ENCODE results near the gene ITGBL1. TPM values are rescaled to one million over a fixed set of nuclear protein-coding genes. Genes with fewer than 3 reads are reported as not detected.

Gene ITGBL1
- total and polyA plus RNA-seq, 2 of the 4 experiments (the other 2 are of a cell fraction), result 22.2 to 24.2 TPM

DNA sequence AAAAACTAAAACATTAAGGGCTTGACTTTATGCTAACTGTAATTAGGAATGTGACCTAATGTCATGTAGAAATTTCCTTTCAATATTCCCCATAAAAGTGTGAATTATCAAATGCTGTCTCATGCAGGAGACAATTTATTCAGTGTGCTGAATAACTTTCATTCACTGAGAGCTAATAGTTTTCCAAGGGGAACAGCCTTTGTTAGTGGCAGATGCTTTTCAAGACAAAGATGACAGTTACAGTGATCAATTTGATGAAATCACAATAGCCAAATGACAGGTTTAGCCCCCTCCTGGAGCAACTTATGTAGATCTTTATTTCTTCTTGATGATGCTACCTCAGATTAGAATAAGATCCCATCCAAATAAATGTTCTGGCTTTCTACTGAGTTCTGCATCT, 275.5 kb downstream of the ITGBL1 start:
- no peak for ATAC-seq (ENCODE audit: low read depth)
- no peak overlapping the region for H4K8ac ChIP-seq (ENCODE audit: low read depth in 2 of 2, low read length in 2 of 2)
- H3K9me1 ChIP-seq (ENCODE audit: insufficient read depth, low read length), result no peaks in the 10 kb centered on the region
- no peak overlapping the region for H2BK15ac ChIP-seq (ENCODE audit: low read depth, low read length)
- no peak overlapping the region for H4K5ac ChIP-seq (ENCODE audit: low read depth, low read length)
- DNase-seq, result no peak
- POLR2A ChIA-PET (ENCODE audit: unreplicated experiment), result no interaction called here
- H2AK5ac ChIP-seq (ENCODE audit: low read depth, low read length), result no peak overlapping the region
- CTCF ChIA-PET, result no interaction called here
- no peak overlapping the region for H3K4me3 ChIP-seq (ENCODE audit: insufficient read depth, low read depth, low read length)
- H3K18ac ChIP-seq (ENCODE audit: low read depth, low read length), result no peak overlapping the region
- H3K9ac ChIP-seq (ENCODE audit: low read depth, low read length), result no peak overlapping the region
- no peaks in the 10 kb centered on the region for H3K36me3 ChIP-seq (ENCODE audit: control insufficient read depth, insufficient read depth, low read length)
- H2AFZ ChIP-seq (replicated peaks; ENCODE audit: low read length, poor library complexity), result no peak overlapping the region
- intact Hi-C loops (cut with micrococcal nuclease) (no loop called here), in situ Hi-C loops (cut with MboI; ENCODE audit: low sequenced_read_pairs) (no loop called here), dilution Hi-C loops (cut with HindIII; ENCODE audit: low sequenced_read_pairs, unreplicated experiment) (no loop called here)
- H2BK20ac ChIP-seq (ENCODE audit: low read depth, low read length), result no peak overlapping the region
- H3K4ac ChIP-seq (ENCODE audit: low read depth, low read length), result no peak overlapping the region
- no peak overlapping the region for H2BK120ac ChIP-seq (ENCODE audit: low read depth, low read length)
- H3K4me2 ChIP-seq (ENCODE audit: low read depth, low read length), result no peak overlapping the region
- no peak overlapping the region for H3K23ac ChIP-seq (ENCODE audit: low read depth, low read length)
- H3K27ac ChIP-seq (ENCODE audit: insufficient read depth, low read length), result no peak overlapping the region
- TF ChIP-seq MAFK (IDR thresholded peaks at IDR 0.05; ENCODE audit: low read depth, low read length), result no peak
- TF ChIP-seq RCOR1 (IDR thresholded peaks at IDR 0.05; ENCODE audit: insufficient replicate concordance, low read length), result no peak
- TF ChIP-seq RFX5 (IDR thresholded peaks at IDR 0.05; ENCODE audit: low read depth, low read length), result no peak
- no peak for TF ChIP-seq POLR2A (IDR thresholded peaks at IDR 0.05; ENCODE audit: low read depth, low read length)
- TF ChIP-seq MXI1 (IDR thresholded peaks at IDR 0.05; ENCODE audit: borderline replicate concordance, low read depth, low read length), result no peak
- TF ChIP-seq CEBPB (IDR thresholded peaks at IDR 0.05; ENCODE audit: low read depth, low read length), result no peak
- TF ChIP-seq, protein P1, sequence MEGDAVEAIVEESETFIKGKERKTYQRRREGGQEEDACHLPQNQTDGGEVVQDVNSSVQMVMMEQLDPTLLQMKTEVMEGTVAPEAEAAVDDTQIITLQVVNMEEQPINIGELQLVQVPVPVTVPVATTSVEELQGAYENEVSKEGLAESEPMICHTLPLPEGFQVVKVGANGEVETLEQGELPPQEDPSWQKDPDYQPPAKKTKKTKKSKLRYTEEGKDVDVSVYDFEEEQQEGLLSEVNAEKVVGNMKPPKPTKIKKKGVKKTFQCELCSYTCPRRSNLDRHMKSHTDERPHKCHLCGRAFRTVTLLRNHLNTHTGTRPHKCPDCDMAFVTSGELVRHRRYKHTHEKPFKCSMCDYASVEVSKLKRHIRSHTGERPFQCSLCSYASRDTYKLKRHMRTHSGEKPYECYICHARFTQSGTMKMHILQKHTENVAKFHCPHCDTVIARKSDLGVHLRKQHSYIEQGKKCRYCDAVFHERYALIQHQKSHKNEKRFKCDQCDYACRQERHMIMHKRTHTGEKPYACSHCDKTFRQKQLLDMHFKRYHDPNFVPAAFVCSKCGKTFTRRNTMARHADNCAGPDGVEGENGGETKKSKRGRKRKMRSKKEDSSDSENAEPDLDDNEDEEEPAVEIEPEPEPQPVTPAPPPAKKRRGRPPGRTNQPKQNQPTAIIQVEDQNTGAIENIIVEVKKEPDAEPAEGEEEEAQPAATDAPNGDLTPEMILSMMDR (conservative IDR thresholded peaks at IDR 0.05; ENCODE audit: low read depth, low read length), result no peak
- no peaks in the 10 kb centered on the region for H3K9me3 ChIP-seq (ENCODE audit: control insufficient read depth, insufficient read depth, low read length)
- H3K4me1 ChIP-seq (ENCODE audit: control insufficient read depth, insufficient read depth, low read length), result no peaks in the 10 kb centered on the region
- no peak overlapping the region for H4K91ac ChIP-seq (ENCODE audit: insufficient read depth, low read depth, low read length)
- no peak overlapping the region for H2BK5ac ChIP-seq (ENCODE audit: low read depth, low read length, poor library complexity, severe bottlenecking)
- no peak overlapping the region for H3K14ac ChIP-seq (replicated peaks; ENCODE audit: low read depth, low read length)
- H3K79me1 ChIP-seq (ENCODE audit: low read depth in 1 of 2, low read length in 2 of 2), result no peaks in the 10 kb centered on the region
- no peaks in the 10 kb centered on the region for H4K20me1 ChIP-seq (ENCODE audit: insufficient read depth, low read length)
- no peaks in the 10 kb centered on the region for H3K27me3 ChIP-seq (ENCODE audit: control insufficient read depth, insufficient read depth, low read length)
- no peak overlapping the region for H2AK9ac ChIP-seq (replicated peaks; ENCODE audit: low read depth, low read length, poor library complexity)
- no peak overlapping the region for H3K56ac ChIP-seq (ENCODE audit: extremely low read depth, insufficient read depth, low read length)
- no TSS peak for BruUV-seq (replicated peaks)

All from IMR-90 (cell line).